Measurements from ENCODE around the gene FEN1. TPM values are rescaled to one million over a fixed set of nuclear protein-coding genes. Genes with fewer than 3 reads are reported as not detected.

Gene FEN1
- polyA plus RNA-seq, 1 of the 3 experiments (the other 2 are of a cell fraction), result 35.9 TPM

GRCh38 chr11:61833926-61834277 is 41.2 kb downstream of the FEN1 start (continued):
- TF ChIP-seq CHD2 (IDR thresholded peaks at IDR 0.05; ENCODE audit: low read length, partially characterized antibody), result no peak
- no peak for TF ChIP-seq POLR2AphosphoS5 (IDR thresholded peaks at IDR 0.05; ENCODE audit: low read depth, low read length)
- no peak for TF ChIP-seq RFX5 (IDR thresholded peaks at IDR 0.05; ENCODE audit: low read length)
- no peak for TF ChIP-seq MEF2A (IDR thresholded peaks at IDR 0.05; ENCODE audit: borderline replicate concordance, low read depth)

- no peaks in the 10 kb centered on the region for H3F3A ChIP-seq (replicated peaks; ENCODE audit: insufficient read depth)
- POLR2A ChIA-PET, result interaction anchor here (1.0 kb wide), 1 partner anchor 18 kb away, joined by 3 read pairs; the partner anchor contains the start of gene FADS1
- peak; percentile 27 for DNase-seq
- H3K36me3 ChIP-seq (replicated peaks in 1 of 2; ENCODE audit: control insufficient read depth in 1 of 2, insufficient read depth in 2 of 2, low read length in 1 of 2), result peaks cover under 1 to 18% of the 10 kb centered on the region in 2 experiments
- H3K79me2 ChIP-seq (ENCODE audit: insufficient read depth), result peaks cover 40% of the 10 kb centered on the region
- CTCF ChIA-PET, result interaction anchor here (1.5 to 2.3 kb wide), 3 partner anchors 63 to 273 kb away, joined by 4 to 7 read pairs (median 7); no protein-coding TSS in a partner anchor
- no peak overlapping the region for H2AFZ ChIP-seq (ENCODE audit: low read depth)
- peaks cover 32 to 54% of the 10 kb centered on the region in 2 experiments; a peak in 3 of 4 replicates for H3K4me1 ChIP-seq (ENCODE audit: control insufficient read depth in 1 of 2, insufficient read depth in 2 of 2, low read depth in 1 of 2, low read length in 1 of 2)
- H3K9me2 ChIP-seq, result no peaks in the 10 kb centered on the region
- H4K20me1 ChIP-seq (ENCODE audit: insufficient read depth), result no peaks in the 10 kb centered on the region; the same call in 1 of the 2 replicates
- H3K4me2 ChIP-seq, result no peak overlapping the region
- no peaks in the 10 kb centered on the region for H3K9me3 ChIP-seq
- TF ChIP-seq EP300 (IDR thresholded peaks at IDR 0.05; ENCODE audit: borderline replicate concordance in 1 of 2, low read depth in 1 of 2, low read length in 1 of 2) (no peak), CTCF (IDR thresholded peaks at IDR 0.05) (no peak), NFIC (IDR thresholded peaks at IDR 0.05; ENCODE audit: borderline replicate concordance) (no peak), FOXM1 (IDR thresholded peaks at IDR 0.05; ENCODE audit: low read depth) (no peak), ELF1 (IDR thresholded peaks at IDR 0.05) (no peak), MEF2A (IDR thresholded peaks at IDR 0.05; ENCODE audit: borderline replicate concordance, low read depth) (no peak), POLR2AphosphoS5 (IDR thresholded peaks at IDR 0.05; ENCODE audit: low read depth, low read length) (no peak)
- WGBS (ENCODE audit: low lambda C conversion rate), result 81% methylated on average over 6 of the region's 12 CpGs
- H3K4me3 ChIP-seq (ENCODE audit: low read depth in 2 of 2, low read length in 1 of 2), result no peak overlapping the region
- no peaks in the 10 kb centered on the region for H3K27me3 ChIP-seq (ENCODE audit: insufficient read depth)
- no peak overlapping the region for H3K9ac ChIP-seq
- H3K27ac ChIP-seq (ENCODE audit: low read depth in 2 of 2, low read length in 1 of 2), result peak overlapping the region; percentile 24 to 47; a peak in 2 of 4 replicates
Measured at GRCh38 chr11:61834278-61835048, 41.8 kb downstream of the FEN1 start.

GRCh38 chr11:61836193-61836592 is 43.5 kb downstream of the FEN1 start:
- peaks cover 5 to 29% of the 10 kb centered on the region in 2 experiments for H3K36me3 ChIP-seq (replicated peaks in 1 of 2; ENCODE audit: control insufficient read depth in 1 of 2, insufficient read depth in 2 of 2, low read length in 1 of 2)
- H3K4me2 ChIP-seq, result no peak overlapping the region
- H3K4me1 ChIP-seq (ENCODE audit: control insufficient read depth in 1 of 2, insufficient read depth in 2 of 2, low read depth in 1 of 2, low read length in 1 of 2), result peaks cover 25 to 38% of the 10 kb centered on the region in 2 experiments; a peak in 2 of 4 replicates
- no peak overlapping the region for H3K27ac ChIP-seq (ENCODE audit: low read depth in 2 of 2, low read length in 1 of 2)
- no peak overlapping the region for H3K9ac ChIP-seq
- H2AFZ ChIP-seq (ENCODE audit: low read depth), result no peak overlapping the region
- no peaks in the 10 kb centered on the region for H3F3A ChIP-seq (replicated peaks; ENCODE audit: insufficient read depth)
- 94% methylated on average over 8 of the region's 8 CpGs for WGBS (ENCODE audit: low lambda C conversion rate)
- H3K4me3 ChIP-seq (ENCODE audit: low read depth in 2 of 2, low read length in 1 of 2), result no peak overlapping the region
- no peaks in the 10 kb centered on the region for H3K9me3 ChIP-seq
- peaks cover 22% of the 10 kb centered on the region; the same call in 1 of the 2 replicates for H3K79me2 ChIP-seq (ENCODE audit: insufficient read depth)
- no peaks in the 10 kb centered on the region for H3K27me3 ChIP-seq (ENCODE audit: insufficient read depth)
- DNase-seq, result no peak
- no peaks in the 10 kb centered on the region for H3K9me2 ChIP-seq
- ChIA-PET POLR2A (interaction anchor here (1.0 to 1.9 kb wide), 2 partner anchors 21 to 39 kb away, joined by 3 to 5 read pairs; no protein-coding TSS in a partner anchor), CTCF (interaction anchor here (1.4 to 1.7 kb wide), 3 partner anchors 13 to 56 kb away, joined by 3 to 4 read pairs (median 4); no protein-coding TSS in a partner anchor)
- no peaks in the 10 kb centered on the region; the same call in 1 of the 2 replicates for H4K20me1 ChIP-seq (ENCODE audit: insufficient read depth)
- no peak for TF ChIP-seq FOSL2 (IDR thresholded peaks at IDR 0.05; ENCODE audit: borderline replicate concordance, low read depth)
- TF ChIP-seq JUND (IDR thresholded peaks at IDR 0.05), result no peak
- no peak for TF ChIP-seq TCF12 (IDR thresholded peaks at IDR 0.05)
- no peak for TF ChIP-seq CTCF (IDR thresholded peaks at IDR 0.05)
- TF ChIP-seq CHD2 (IDR thresholded peaks at IDR 0.05; ENCODE audit: low read length, partially characterized antibody), result no peak
- TF ChIP-seq USF1 (IDR thresholded peaks at IDR 0.05; ENCODE audit: borderline replicate concordance, low read depth), result no peak
- TF ChIP-seq REST (IDR thresholded peaks at IDR 0.05; ENCODE audit: low read depth, low read length), result no peak
- no peak for TF ChIP-seq GATA2 (CRISPR knock-in tag; IDR thresholded peaks at IDR 0.05)
